ES-I3 (cell line): Measurements from ENCODE around the gene SAMD10.

ENCODE experiments used
- H3K36me3 ChIP-seq: 2 replicates; pipeline ENCODE4 v1.6.1; 2013; ENCODE audit warnings: mild to moderate bottlenecking, low read length, control low read depth, moderate library complexity; ENCODE audit not compliant: insufficient read depth
- H3K4me1 ChIP-seq: 2 replicates; pipeline ENCODE4 v1.6.1; 2013; ENCODE audit warnings: mild to moderate bottlenecking, control low read depth, low read length; ENCODE audit not compliant: insufficient read depth
- H3K9ac ChIP-seq: 2 replicates; pipeline ENCODE4 v1.6.1; 2013; ENCODE audit warnings: low read depth, mild to moderate bottlenecking, low read length, moderate library complexity
- H3K9me3 ChIP-seq: 2 replicates; pipeline ENCODE4 v1.6.1; 2013; ENCODE audit warnings: mild to moderate bottlenecking, low read length, moderate library complexity; ENCODE audit not compliant: control insufficient read depth, insufficient read depth

SAMD10 gene

GRCh38 chr20:63947638-63948456 is 31.6 kb downstream of the SAMD10 start:
- Histone ChIP-seq H3K4me1 (peaks cover 14% of the 10 kb centered on the region; the same call in 1 of the 2 replicates), H3K9ac (no peak overlapping the region), H3K9me3 (no peaks in the 10 kb centered on the region), H3K36me3 (no peaks in the 10 kb centered on the region)

DNA sequence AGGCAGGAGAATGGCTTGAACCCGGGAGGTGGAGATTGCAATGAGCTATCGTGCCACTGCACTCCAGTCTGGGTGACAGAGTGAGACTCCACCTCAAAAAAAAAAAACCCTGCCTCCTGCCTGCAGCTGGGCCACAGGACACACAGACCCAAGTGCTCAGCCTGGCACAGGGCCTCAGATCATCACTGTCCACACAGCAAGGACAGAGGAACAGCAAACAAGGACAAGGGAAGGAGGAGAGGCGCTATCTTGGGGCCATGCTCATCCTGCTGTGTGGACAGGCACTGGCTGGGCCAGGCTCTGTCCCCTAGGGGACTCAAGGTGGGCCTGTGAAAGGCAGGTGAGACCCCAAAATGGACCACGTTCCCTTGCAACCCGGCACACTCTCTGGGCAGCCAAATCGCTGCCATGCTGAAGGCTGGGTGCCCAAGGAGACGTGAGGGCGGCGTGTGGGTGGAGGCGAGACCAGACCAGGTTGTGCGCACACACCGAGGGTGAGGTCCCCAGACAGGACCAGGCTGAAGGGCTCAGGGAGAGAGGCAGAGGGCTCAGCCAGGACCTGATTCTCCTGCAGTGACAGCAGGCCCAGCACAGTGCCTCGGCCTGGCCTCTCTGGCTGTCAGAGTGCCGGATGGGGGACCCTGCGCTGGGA is 32.3 kb downstream of the SAMD10 start:
- H3K9ac ChIP-seq, result no peak overlapping the region
- H3K36me3 ChIP-seq, result no peaks in the 10 kb centered on the region
- H3K4me1 ChIP-seq, result peaks cover 16% of the 10 kb centered on the region; the same call in 1 of the 2 replicates
- no peaks in the 10 kb centered on the region for H3K9me3 ChIP-seq

- Histone ChIP-seq H3K4me1 (peaks cover 16% of the 10 kb centered on the region; the same call in 1 of the 2 replicates), H3K36me3 (no peaks in the 10 kb centered on the region), H3K9me3 (no peaks in the 10 kb centered on the region), H3K9ac (no peak overlapping the region)
Observed at GRCh38 chr20:63945921-63946920, 33.2 kb downstream of the SAMD10 start.

DNA sequence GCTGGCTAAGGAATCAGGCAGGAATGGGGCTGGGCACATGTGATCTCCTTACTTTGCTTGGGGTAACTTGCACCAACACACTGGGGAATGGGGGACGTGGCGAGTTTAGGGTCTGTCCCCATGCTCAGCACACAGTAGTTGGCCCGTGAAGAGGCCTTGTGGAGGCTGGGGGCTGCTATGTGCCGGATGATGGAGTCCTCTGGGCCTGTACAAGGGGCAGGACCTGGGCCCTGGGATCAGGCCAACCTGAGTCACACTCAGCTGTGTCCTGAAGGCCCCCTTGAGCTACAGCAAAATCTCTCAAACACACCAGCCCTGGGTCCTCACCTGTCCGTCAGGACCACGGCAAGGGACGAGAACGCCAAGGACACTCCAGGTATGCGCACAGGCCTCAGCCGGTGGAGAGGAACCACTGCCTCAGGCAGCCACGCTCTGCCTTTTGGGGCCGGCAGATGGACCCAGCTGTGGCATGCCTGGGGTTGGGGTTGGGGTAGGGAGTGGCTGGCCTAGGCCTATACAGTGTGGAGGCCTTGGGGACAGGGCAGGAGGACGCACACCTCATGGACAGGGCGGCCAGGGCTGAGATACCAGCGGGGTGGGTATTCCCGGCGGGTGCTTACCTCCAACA is 34.3 kb downstream of the SAMD10 start:
- Histone ChIP-seq H3K4me1 (peaks cover 16% of the 10 kb centered on the region; the same call in 1 of the 2 replicates), H3K9me3 (no peaks in the 10 kb centered on the region), H3K36me3 (no peaks in the 10 kb centered on the region), H3K9ac (no peak overlapping the region)

DNA sequence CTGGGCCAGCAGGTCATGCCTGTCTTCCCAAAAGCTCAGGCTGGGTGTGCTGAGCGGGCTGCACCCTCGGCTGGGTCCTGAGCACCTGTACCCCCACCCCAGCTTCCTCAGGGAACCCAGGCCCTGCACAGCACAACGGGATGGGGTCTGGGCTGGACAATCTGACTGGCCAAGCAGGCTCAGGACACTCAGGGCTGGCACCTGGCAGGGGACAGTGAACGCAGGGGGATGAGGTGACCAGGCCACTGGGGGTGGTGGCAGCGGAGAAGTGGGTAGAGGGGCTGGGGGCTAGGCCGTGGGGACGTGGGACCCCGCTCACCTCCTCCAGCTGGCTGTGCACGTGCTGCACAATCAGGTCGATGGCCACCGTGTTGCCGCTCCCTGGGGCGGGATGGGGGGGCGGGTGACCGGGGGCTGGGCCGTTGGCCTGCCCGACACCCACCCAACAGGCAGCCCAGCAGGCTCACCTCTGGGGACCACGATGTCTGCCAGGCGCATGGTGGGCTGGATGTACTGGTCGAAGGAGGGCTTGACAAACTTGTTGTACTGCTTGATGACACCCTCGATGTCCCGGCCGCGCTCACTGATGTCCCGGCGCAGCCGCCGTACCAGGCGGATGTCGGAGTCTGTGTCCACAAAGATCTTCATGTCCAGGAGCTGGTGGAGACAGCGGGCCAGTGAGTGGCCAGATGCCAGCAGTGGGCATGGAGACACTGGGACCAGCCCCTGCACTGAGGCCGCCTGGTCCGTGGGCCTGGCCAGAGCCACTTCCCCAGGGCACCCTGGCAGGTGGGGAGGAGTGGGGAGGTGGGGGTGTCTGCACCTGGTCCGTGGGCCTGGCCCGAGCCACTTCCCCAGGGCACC is 35.1 kb downstream of the SAMD10 start:
- no peak overlapping the region for H3K9ac ChIP-seq
- no peaks in the 10 kb centered on the region for H3K36me3 ChIP-seq
- H3K9me3 ChIP-seq, result no peaks in the 10 kb centered on the region
- H3K4me1 ChIP-seq, result peaks cover 12% of the 10 kb centered on the region; the same call in 1 of the 2 replicates

DNA sequence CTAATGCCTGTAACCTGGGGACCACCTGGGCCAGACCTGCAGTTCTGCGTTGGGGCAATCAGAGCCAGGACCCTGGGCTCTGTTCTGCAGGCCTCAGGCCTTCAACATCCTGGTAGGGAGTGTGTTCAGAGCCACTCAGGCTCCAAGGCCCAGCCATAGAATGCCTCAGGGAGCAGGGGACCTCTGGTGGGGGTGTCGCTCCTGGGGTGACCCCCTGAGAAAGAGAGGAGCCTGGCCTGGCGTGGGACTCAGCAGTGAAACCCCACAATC is 35.7 kb downstream of the SAMD10 start:
- Histone ChIP-seq H3K4me1 (peaks cover 9% of the 10 kb centered on the region; the same call in 1 of the 2 replicates), H3K9me3 (no peaks in the 10 kb centered on the region), H3K36me3 (no peaks in the 10 kb centered on the region), H3K9ac (no peak overlapping the region)

GRCh38 chr20:63942969-63943807 is 36.3 kb downstream of the SAMD10 start:
- peaks cover 8% of the 10 kb centered on the region; the same call in 1 of the 2 replicates for H3K4me1 ChIP-seq
- H3K9me3 ChIP-seq, result no peaks in the 10 kb centered on the region
- H3K36me3 ChIP-seq, result no peaks in the 10 kb centered on the region
- H3K9ac ChIP-seq, result no peak overlapping the region

- peaks cover 8% of the 10 kb centered on the region; the same call in 1 of the 2 replicates for H3K4me1 ChIP-seq
- H3K9ac ChIP-seq, result peak overlapping the region; percentile 22; the same call in 1 of the 2 replicates
- H3K36me3 ChIP-seq, result no peaks in the 10 kb centered on the region
- H3K9me3 ChIP-seq, result no peaks in the 10 kb centered on the region
Observed at GRCh38 chr20:63942250-63942951, 37.0 kb downstream of the SAMD10 start.

GRCh38 chr20:63941282-63942081 is 38.0 kb downstream of the SAMD10 start:
- Histone ChIP-seq H3K9ac (peak overlapping the region; percentile 59), H3K36me3 (no peaks in the 10 kb centered on the region), H3K4me1 (peaks cover 8% of the 10 kb centered on the region; the same call in 1 of the 2 replicates), H3K9me3 (no peaks in the 10 kb centered on the region)

DNA sequence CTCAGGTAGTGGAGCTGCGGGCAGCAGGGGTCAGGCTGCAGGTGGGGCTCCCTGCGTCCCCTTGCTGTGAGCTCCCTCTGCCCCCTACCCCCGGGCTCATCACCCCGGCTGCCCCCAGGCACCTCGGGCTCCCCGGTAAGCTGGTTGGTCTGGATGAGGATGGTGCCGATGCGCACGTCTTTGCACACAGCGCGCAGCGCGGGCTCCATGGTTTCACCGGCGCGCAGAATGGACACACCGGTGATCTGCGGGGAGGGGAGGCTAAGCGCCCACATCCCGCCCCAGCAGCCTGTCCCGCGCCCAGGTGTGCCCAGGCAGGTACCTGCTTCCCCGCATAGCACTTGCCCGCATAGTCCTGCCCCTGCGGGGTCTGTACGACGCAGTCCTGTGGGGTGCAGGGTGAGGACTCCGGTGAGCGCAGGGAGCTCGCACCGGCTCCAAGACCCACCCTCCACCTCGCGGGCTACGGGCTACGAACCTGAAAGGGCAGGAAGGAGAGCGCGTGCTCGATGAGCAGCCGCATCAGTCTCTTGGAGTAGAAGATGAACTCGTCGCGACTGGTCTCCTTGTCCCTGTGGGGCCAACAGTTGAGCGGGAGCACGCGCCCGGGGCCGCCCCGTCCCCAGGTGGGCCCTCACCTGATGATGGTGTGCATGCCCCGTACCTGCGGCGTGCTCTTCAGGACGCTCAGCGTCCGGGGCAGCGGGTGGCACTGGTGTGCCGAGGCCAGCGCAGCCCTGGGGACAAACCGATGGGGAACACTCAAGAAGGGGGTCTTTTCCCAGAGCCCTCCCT is 38.8 kb downstream of the SAMD10 start:
- Histone ChIP-seq H3K36me3 (no peaks in the 10 kb centered on the region), H3K4me1 (peaks cover 8% of the 10 kb centered on the region; the same call in 1 of the 2 replicates), H3K9ac (peak overlapping the region; percentile 59), H3K9me3 (no peaks in the 10 kb centered on the region)

DNA sequence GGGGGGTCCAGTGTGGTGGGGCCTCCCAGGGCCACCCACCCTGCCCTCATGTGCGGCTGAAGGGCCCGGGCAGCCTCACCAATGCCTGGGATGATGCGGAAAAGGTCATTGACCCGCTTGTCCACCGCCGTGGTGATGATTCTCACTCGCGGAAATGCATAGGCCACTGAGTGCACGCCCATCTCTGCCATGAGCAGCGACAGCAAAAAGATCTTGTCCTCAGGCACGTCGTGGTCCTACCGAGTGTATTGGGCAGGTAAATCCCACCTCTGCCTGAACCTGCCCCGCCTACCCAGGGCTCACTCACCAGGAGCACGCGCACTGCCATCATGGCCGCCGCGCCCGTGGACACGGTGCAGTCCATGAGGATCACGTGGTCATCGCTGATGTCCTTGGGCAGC is 39.4 kb downstream of the SAMD10 start:
- no peaks in the 10 kb centered on the region for H3K36me3 ChIP-seq
- H3K9ac ChIP-seq, result peak overlapping the region; percentile 59
- H3K4me1 ChIP-seq, result peaks cover 8% of the 10 kb centered on the region; the same call in 1 of the 2 replicates
- H3K9me3 ChIP-seq, result no peaks in the 10 kb centered on the region
